Middle frontal gyrus (tissue), 1 donor: ENCODE data around the gene IL1R2.

ENCODE experiments used
- DNase-seq: peaks from one replicate; pipeline ENCODE4 v3.0.0-alpha.2; 2015; ENCODE audit warnings: low spot score; ENCODE audit errors: extremely low spot score

The IL1R2 gene

GRCh38 chr2:102018823-102019445 lies 27.2 kb downstream of the IL1R2 start:
- no peak for DNase-seq

- peak; percentile 47 for DNase-seq
Observed at GRCh38 chr2:102020596-102021170, 28.9 kb downstream of the IL1R2 start.

GRCh38 chr2:102021779-102022178 lies 30.0 kb downstream of the IL1R2 start:
- no peak for DNase-seq

- no peak for DNase-seq
Observed at GRCh38 chr2:102022884-102023539, 31.3 kb downstream of the IL1R2 start.

DNA sequence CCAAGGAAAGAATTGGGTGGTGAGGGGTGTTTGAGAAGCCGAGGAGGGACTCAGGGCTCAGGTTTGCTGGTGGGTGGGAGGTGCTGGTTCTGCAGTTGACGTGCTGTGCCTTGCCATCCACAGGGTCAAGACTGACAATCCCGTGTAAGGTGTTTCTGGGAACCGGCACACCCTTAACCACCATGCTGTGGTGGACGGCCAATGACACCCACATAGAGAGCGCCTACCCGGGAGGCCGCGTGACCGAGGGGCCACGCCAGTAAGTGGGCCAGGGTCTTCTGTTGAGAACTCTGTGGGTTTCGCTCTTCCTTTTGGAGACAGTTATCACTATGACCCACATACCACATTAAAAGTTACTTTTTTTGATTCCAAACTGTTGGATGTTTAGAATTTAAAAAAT lies 32.6 kb downstream of the IL1R2 start:
- DNase-seq = no peak

DNA sequence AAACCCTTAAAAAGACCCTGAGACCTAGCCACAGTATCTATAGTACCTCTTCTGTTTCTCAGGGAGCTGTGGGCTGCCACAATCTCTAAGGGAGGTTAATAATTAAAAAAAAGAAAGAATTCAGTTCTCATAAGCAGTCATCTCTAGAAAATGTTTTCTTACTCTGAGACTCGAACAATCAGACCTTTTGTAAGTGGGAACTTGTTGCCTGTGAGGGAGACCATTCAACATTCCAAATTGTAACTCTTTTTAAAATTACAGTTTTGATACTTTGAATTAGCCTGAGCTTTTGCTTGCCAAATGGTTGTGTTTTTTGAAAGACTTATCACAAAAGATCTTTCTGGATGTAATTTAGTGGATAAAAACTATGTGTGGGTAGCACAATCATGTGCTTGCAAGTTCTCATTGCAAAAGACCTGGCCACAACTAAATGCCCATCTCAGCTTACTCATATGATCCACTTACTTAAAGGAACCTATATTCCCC lies 33.3 kb downstream of the IL1R2 start:
- DNase-seq = no peak

DNA sequence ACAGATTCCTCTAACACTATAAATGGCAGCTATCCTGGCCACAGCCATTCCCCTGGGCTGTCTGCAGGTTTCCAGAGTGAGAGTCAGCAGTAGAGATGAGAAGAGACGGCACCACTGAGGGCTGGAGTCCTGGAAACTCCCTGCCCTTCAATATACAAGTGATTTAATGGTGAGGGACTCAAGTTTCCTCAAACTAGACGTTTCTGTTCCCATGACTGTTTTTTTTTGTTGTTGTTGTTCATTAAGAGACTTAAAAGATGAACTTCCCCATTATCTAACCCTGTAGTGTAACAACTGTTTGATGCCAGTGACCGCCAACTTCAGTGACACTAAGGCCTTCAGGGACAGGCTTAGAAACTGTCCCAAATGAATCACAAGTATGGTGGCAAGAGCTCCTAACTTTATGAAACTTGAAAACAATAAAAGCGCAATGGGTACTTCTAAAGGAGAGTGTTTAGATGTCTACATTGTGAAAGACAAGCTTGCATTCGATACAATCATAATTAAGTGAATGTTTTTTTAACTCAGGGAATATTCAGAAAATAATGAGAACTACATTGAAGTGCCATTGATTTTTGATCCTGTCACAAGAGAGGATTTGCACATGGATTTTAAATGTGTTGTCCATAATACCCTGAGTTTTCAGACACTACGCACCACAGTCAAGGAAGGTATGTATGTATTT lies 34.0 kb downstream of the IL1R2 start:
- no peak for DNase-seq

DNA sequence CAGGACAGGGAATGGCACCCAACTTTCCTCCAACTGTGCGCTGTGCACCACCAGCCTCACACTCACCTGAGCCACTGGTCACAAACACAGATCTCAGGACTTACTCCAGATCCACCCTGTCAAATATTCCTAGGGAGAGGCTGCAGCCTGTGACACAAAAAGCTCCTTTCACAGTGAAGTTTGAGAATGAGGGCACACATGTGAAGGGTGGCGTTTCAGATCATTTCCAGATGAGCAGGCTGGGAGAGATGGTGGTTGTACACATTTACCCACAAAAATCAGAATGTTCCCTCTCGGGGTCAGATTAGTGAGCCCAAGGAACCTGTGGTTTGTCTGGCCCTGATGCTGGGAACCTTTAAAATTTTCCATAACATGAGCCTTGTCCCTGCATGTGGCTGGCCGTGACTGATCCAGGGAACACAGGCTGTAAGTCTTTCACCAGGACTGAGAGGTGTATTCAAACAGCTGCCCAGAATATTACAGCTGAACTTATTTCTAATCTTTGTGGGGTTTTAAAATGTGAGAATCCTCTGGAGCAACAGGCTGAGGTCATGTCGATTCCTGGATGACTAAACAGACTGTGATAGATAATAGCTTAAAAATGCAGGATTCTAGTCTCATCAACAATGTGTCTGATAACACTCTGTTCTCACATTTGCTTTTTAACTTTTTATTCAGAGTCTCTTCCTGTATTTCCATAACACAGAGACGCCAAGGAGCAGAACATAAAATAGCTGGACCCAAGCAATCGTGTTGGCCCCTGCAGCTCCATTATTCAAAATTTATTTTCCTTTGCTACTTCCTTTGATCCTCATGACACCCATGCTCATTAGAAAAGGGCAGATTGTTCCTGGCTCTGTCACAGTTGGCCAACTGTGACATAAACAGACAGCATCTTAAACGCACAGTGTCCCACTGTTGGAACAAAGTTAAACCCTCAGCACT lies 35.5 kb downstream of the IL1R2 start:
- DNase-seq = no peak

DNA sequence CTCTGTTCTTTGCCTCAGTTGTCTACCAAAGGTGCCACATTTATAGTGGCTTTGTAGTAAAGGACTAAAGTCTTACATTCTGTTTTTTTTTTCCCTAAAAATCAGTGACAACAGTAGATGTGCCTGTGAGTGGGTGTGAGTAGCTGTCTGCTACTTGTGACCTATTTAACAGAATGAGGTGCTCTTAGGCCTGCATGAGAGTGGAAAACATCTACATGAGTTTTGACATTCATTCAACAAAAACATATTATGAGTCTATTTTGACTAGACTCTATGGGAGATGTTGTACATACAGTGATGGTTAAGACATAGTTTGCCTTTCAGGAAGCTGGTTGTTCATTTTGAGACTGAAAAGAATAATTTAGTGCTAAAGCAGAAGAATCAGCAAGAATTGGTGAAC lies 36.7 kb downstream of the IL1R2 start:
- no peak for DNase-seq

- DNase-seq = no peak
Observed at GRCh38 chr2:102029405-102029804, 37.6 kb downstream of the IL1R2 start.

DNA sequence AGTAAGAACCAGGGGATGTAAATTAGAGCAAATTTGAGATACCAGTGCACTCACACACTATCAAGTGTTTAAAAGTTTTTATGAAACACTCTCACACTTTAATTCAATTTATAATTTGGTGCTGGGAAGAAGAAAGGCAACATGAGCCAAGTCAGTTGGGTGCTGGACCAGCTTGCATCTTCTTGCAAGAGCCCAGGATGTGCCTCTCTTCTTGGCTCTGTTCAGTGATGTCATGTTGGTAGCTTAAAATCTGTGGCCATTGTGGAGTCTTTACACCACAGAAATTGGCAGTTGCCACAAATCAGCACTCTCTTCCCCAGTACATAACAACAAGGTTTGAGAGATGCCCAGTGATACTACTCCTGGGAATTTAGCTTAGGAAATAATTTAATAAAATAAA lies 38.2 kb downstream of the IL1R2 start:
- no peak for DNase-seq

DNA sequence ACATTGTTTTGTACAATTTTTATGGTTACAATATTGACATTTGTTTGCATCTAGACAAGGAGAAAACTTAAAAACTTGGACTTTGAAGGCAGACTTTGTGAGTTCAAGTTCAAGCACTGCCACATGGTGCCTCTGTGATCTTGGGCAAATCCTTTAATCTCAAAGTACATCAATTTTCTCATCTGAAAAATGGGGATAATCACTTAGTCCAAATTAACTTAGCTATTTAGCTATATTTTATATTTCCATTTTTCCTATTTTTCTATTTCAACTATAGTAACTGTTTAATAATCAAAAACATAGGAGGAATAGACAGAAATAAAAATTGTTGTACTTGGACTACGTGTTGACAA lies 38.7 kb downstream of the IL1R2 start:
- no peak for DNase-seq

DNA sequence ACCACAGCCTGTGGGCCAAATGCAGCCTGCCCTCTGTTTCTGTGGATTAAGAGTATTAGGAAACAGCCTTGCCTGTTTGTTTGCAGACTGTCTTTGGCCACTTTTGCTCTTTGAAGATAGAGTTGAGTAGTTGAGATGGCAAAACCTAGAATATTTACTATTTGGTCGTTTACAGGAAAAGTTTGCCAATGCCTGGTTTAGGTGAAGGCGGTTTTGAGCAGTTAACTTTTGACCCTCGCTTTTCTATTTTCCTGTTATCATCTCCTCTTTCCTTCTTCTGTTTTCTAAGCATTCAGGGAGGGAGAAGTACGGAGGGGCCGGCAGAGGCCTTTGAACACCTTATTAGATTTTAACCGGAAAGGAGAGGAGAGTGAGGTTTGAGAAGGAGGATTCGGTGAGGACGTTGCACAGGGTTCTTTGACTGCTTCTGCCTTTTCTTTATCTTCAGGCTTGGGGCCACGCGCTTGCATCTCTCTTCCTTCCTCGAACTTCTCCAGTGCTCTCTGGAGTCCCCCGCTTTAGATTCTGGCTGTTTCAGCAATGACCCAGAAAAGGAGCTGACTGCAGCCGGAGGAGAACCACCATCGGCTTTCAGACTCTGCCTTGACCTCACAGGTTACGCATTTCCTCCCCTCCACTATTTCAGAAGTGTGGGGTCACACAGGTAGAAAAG lies 39.2 kb downstream of the IL1R2 start:
- no peak for DNase-seq

- no peak for DNase-seq
Observed at GRCh38 chr2:102032368-102033030, 40.7 kb downstream of the IL1R2 start.

DNA sequence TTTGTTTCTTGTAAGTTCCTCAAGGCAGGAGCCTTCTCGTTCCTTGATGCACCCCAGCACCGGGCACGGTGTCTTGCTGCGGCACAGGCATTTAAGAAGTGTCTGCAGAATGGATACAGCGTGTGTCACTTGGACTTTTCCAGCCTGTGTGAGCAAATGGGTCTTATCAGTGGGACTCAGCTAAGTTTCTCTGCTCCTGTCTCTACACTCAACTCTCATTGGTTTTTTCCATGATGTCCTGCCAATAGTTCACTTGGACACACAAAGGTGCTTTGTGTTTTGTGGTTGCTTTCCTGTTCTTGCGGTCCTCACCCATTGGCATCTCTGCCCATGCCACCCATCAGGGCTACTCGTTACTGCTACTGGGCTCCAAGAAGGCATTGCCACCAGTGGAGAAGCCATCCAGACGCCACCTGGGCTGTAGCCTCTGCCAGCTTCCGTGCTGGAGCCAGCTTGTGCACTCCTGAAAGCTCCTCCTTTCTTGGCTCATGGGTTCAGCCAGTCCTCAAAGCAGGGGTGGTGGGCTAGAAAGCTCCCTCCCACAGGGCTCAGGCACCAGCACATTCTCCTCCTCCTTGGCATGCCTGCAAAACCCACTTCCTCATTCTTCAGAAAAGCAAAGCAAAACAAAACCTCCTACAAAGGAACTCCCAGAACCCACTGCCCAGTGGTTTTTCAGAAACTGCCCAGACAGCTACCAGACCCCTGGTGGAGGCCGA lies 41.4 kb downstream of the IL1R2 start:
- no peak for DNase-seq

GRCh38 chr2:102033750-102034682 lies 42.3 kb downstream of the IL1R2 start:
- DNase-seq = no peak

- DNase-seq = no peak
Observed at GRCh38 chr2:102034683-102035548, 43.2 kb downstream of the IL1R2 start.
